Placental pericyte (primary cell): ENCODE results near the gene ANKRD26. TPM values are rescaled to one million over a fixed set of nuclear protein-coding genes. Genes with fewer than 3 reads are reported as not detected.

Experiments
- small RNA-seq: library from RNA; depleted of rRNA; stranded (forward); fragments of <200 nt; gene quantifications from one replicate; pipeline ENCODE3, GENCODE V24; 2012; ENCODE audit warnings: low replicate concordance
- total RNA-seq: library from RNA; depleted of rRNA; stranded (reverse); fragments of >200 nt; gene quantifications from 2 replicates; pipeline ENCODE4 v1.2.3, GENCODE V29; 2012

ANKRD26 gene
- 5.5 and 8.7 TPM in 2 replicates for total RNA-seq

DNA sequence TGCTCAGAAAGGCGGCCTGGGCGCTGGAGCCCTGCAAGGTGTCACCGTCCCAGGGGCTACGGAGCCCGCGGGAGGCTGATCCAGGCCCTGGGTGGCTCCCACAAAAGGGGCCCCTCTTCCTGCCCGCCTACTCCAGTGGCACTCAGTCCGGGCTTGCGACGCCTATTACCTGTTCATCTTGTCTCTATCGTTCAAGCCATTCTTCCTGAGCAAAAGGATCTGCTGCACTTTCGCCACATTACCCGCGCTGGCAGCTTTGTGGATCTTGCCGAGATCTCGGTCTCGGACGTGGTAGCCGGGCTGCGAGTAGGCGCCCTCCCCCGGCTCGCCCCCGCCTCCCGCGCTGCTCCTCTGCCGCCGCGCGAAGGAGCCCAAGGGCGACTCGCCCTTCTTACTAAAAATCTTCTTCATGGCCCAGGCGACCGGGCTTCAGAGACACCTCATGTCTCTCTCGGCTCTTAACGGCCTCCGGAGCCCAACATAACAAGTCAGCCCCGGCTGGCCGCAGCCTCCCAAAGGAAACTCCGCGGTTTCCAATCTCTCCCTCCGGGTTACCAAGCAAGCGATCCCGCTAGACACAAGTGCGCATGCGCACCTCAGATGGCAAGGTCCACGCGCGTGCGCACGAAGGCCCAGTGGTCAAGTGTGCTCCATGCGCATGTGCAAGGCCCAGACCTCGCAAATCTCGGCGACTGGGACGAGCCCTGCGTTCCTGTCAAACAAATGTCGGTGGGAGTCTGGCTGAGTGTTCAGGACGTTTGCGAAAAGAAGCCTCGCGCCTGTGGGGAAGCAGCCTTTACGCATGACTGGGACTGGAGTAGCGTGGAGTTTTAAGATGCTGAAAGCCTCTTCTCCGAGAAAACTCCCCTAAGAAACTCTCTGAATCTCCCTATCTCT lies at the start of gene ANKRD26:
ANKRD26 (minus strand) TSS at position 579 of the 897 bp plus-strand sequence; CDS start at position 411, 168 bp downstream.

Small RNA genes lying within 50 kb of the gene (small RNA-seq; reads per million reads assigned to genes)
- 0.81 reads per million, percentile 36 among the genes with 10 or more reads in this experiment for gene RNU6-490P

Other genes with a start within 250 kb of the ANKRD26 start
- gene ABI1, start 239.5 kb downstream of the ANKRD26 start, total RNA-seq = 32.4 and 73.4 TPM in 2 replicates
- 108 and 112 TPM in 2 replicates for gene YME1L1, start 53.9 kb upstream of the ANKRD26 start, total RNA-seq
- 9.4 and 28.3 TPM in 2 replicates for gene MASTL, start 54.9 kb upstream of the ANKRD26 start, total RNA-seq
- 12.3 and 22.9 TPM in 2 replicates for gene ACBD5, start 140.3 kb upstream of the ANKRD26 start, total RNA-seq